Upper lobe of right lung (tissue), 1 donor: ENCODE results near the gene COX8A. TPM values are rescaled to one million over a fixed set of nuclear protein-coding genes. Genes with fewer than 3 reads are reported as not detected.

Experiments used
- ATAC-seq: fragments of 200-7000 bp; cut with Tn5 transposase; one replicate; pipeline ENCODE4 v1.9.1; 2020; ENCODE audit warnings: mild to moderate bottlenecking, moderate library complexity
- DNase-seq: peaks from one replicate; pipeline ENCODE4 v3.0.0-alpha.2; 2020
- H3K27ac ChIP-seq: fragments of 200-600 bp; one replicate; pipeline ENCODE4 v1.8.0; 2022
- H3K27me3 ChIP-seq: fragments of 200-600 bp; one replicate; pipeline ENCODE4 v1.8.0; 2022; ENCODE audit warnings: mild to moderate bottlenecking
- H3K36me3 ChIP-seq: fragments of 200-600 bp; one replicate; pipeline ENCODE4 v1.8.0; 2022
- H3K4me1 ChIP-seq: fragments of 200-600 bp; one replicate; pipeline ENCODE4 v1.8.0; 2022
- H3K4me3 ChIP-seq: fragments of 200-600 bp; one replicate; pipeline ENCODE4 v1.8.0; 2022; ENCODE audit warnings: mild to moderate bottlenecking
- H3K9me3 ChIP-seq: fragments of 200-600 bp; one replicate; pipeline ENCODE4 v1.8.0; 2022
- CTCF ChIP-seq: fragments of 200-600 bp; IDR thresholded peaks from one replicate; pipeline ENCODE4 v1.8.0; 2022; ENCODE audit warnings: antibody characterized with exemption
- intact Hi-C: fragments of 100-400 bp; cut with DNase I; formaldehyde crosslinking; loops from one replicate; pipeline ENCODE4 v1.11.0; 2022
- total RNA-seq: library from RNA; stranded (reverse); fragmentation: NEBNext Ultra II Directional; extraction: Animal tissue kit (Norgen Biotek cat#: 25700); gene quantifications from one replicate; pipeline ENCODE4 v1.2.1, GENCODE V29; 2021
- donor health status: DM: no; HTN: yes; CAD: no; lungs with severe emphysema.

COX8A gene
- total RNA-seq, 1 donor from 2014 or later = 199 TPM

DNA sequence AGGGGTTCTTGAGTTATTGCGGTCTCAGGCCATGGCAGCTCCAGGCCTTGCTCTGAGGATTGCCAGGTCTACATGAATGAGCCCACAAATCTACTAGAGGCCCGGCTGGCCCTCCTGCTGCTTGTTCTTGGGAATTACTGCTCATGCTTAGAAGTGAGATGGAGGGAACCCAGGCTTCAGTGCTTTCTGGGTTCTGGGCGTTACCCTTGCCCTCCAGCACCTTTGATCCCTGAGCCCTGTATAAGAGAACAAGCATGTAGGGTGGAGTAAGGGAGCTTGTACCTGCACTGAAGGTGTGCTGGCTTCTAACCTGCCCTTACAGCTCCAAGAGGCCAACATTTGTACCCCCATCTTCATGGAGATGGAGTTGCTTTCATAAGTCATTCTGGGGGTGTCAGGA, 31.6 kb upstream of the COX8A start:
- ATAC-seq = no peak
- Histone ChIP-seq H3K27ac (no peak overlapping the region), H3K27me3 (no peaks in the 10 kb centered on the region), H3K36me3 (peaks cover 14% of the 10 kb centered on the region), H3K4me1 (peaks cover 7% of the 10 kb centered on the region), H3K9me3 (no peaks in the 10 kb centered on the region), H3K4me3 (no peak overlapping the region)
- no peak for TF ChIP-seq CTCF
- intact Hi-C loops = no loop called here
- DNase-seq = no peak

GRCh38 chr11:63944987-63945386, 29.4 kb upstream of the COX8A start:
- TF ChIP-seq CTCF = no peak
- Histone ChIP-seq H3K36me3 (peaks cover 14% of the 10 kb centered on the region), H3K4me1 (no peaks in the 10 kb centered on the region), H3K27ac (peak overlapping the region; percentile 11), H3K9me3 (no peaks in the 10 kb centered on the region), H3K4me3 (no peak overlapping the region), H3K27me3 (no peaks in the 10 kb centered on the region)
- DNase-seq (no peak), ATAC-seq (no peak)
- intact Hi-C loops = loop anchor here (5.0 kb wide), 1 partner anchor 108 kb away; the partner anchor contains the start of gene MARK2

DNA sequence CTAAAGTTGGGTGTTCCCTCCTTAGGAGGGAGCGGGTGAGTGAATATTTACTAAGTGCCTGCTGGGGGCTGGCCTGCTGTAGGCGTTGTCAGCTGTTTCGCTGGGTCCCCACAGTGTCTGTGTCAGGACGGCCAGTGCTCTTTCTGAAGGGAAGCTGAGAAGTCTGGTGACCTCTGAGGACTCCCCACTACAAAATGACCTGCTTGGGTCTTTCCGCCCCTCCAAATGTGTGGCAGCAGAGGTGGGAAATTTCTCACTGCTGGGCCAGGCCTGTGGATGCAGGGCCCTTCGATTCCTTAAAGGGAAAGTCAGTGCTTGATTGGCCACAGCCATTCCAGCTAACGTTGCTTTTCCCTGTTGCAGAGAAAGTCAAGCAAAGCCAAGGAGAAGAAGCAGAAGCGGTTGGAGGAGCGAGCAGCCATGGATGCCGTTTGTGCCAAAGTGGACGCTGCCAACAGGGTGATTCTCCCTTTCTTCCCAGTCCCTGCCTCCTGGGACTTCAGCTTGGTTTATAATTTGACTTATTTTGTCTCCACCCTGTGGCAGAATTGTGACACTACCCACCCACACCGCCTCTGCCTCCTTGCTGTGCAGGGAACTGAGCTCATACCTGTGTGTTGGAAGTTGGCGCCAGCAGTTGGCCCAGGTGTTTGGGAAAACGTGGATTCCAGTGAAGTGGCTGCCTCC, 28.8 kb upstream of the COX8A start:
- peak; percentile 80 for TF ChIP-seq CTCF
- Histone ChIP-seq H3K4me3 (no peak overlapping the region), H3K27ac (peak overlapping the region; percentile 11), H3K4me1 (no peaks in the 10 kb centered on the region), H3K36me3 (peaks cover 14% of the 10 kb centered on the region), H3K27me3 (no peaks in the 10 kb centered on the region), H3K9me3 (no peaks in the 10 kb centered on the region)
- peak; percentile 71 for DNase-seq
- intact Hi-C loops = loop anchor here (5.0 kb wide), 1 partner anchor 108 kb away; the partner anchor contains the start of gene MARK2
- ATAC-seq = peak; percentile 96

DNA sequence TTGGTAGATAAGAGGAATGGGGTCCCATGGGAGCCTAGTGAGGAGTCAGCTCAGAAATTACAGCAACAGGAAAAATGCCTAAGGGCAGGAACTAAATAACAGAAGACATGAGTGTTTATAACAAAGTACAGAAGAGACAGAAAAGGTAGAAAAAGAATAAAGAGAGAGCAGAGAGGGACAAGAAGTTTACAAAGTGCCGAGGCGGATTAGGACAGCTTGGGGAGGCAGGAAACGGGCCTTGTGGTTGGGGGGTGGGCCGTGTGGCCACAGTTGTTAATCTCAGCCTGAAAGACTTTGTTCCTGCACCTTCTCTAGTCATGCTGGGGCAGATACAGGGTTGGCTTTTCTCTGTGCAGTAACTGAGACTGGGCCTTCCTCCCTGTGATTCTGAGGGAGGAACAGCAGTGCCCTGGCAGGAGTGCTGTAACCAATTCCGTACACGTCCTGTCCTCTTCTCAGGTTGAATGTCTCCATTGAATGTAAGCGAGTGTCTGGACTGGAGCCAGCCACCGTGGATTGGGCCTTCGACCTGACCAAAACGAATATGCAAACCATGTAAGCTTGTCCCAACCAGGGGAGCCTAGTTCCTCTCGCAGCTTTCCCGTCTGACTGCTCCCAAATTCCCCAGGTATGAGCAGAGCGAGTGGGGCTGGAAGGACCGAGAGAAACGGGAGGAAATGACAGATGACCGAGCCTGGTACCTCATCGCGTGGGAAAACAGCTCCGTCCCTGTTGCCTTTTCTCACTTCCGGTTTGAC, 22.5 kb upstream of the COX8A start:
- intact Hi-C loops = no loop called here
- TF ChIP-seq CTCF = no peak
- ATAC-seq (peak; percentile 39), DNase-seq (no peak)
- peaks cover 35% of the 10 kb centered on the region for H3K36me3 ChIP-seq
- H3K4me3 ChIP-seq = no peak overlapping the region
- no peaks in the 10 kb centered on the region for H3K4me1 ChIP-seq
- H3K27ac ChIP-seq = no peak overlapping the region
- H3K9me3 ChIP-seq = no peaks in the 10 kb centered on the region
- H3K27me3 ChIP-seq = no peaks in the 10 kb centered on the region

DNA sequence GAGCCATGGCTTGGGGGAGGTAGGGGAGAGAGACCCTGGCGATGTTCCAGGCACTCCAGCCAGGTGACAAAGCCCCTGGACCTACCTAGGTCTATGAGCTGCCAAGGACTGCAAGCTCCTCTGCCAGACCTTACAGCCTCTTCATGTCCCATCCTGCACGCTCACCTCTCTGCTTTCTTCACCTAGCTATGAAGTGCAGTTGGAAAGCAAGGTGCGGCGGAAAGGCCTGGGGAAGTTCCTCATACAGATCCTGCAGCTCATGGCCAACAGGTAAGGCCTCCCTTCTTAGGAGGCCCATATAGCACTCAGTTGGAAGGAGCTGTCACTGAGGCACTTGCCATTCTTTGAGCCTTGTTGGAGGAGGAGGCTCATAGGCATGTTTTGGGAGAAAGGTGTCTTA, 21.9 kb upstream of the COX8A start:
- no peaks in the 10 kb centered on the region for H3K9me3 ChIP-seq
- peaks cover 30% of the 10 kb centered on the region for H3K36me3 ChIP-seq
- ATAC-seq (no peak), DNase-seq (no peak)
- H3K4me1 ChIP-seq = no peaks in the 10 kb centered on the region
- H3K4me3 ChIP-seq = no peak overlapping the region
- intact Hi-C loops = no loop called here
- H3K27me3 ChIP-seq = no peaks in the 10 kb centered on the region
- no peak for TF ChIP-seq CTCF
- H3K27ac ChIP-seq = no peak overlapping the region
